ENCODE data around the gene GPNMB.
"Not testable (repeated sequence)": the region's sequence is repeated elsewhere in the genome, so short reads cannot be mapped to it uniquely, and the experiment has no call there.

GPNMB gene

GRCh38 chr7:23220690-23221305 is 25.8 kb upstream of the GPNMB start:
- no peaks in the 10 kb centered on the region for H3K27me3 ChIP-seq
- TF ChIP-seq CTCF (IDR thresholded peaks at IDR 0.05; ENCODE audit: low read depth, low read length) = no peak

GRCh38 chr7:23222439-23223030 is 24.0 kb upstream of the GPNMB start:
- no peak for TF ChIP-seq CTCF (IDR thresholded peaks at IDR 0.05; ENCODE audit: low read depth, low read length)
- Histone ChIP-seq H3K4me3 (ENCODE audit: low read depth, low read length) (no peak overlapping the region), H3K27me3 (no peaks in the 10 kb centered on the region), H3K4me1 (no peaks in the 10 kb centered on the region), H3K36me3 (no peaks in the 10 kb centered on the region), H3K9me3 (no peaks in the 10 kb centered on the region)
- DNase-seq = no peak

More at GRCh38 chr7:23220690-23221305, 25.8 kb upstream of the GPNMB start:
- no peaks in the 10 kb centered on the region for H3K36me3 ChIP-seq
- H3K9me3 ChIP-seq = no peaks in the 10 kb centered on the region
- no peak for DNase-seq
- H3K4me3 ChIP-seq (ENCODE audit: low read depth, low read length) = no peak overlapping the region
- H3K4me1 ChIP-seq = no peaks in the 10 kb centered on the region

GRCh38 chr7:23224364-23224763 is 22.2 kb upstream of the GPNMB start:
- H3K9me3 ChIP-seq; H3K4me3 ChIP-seq (ENCODE audit: low read depth, low read length); H3K27me3 ChIP-seq; DNase-seq; H3K4me1 ChIP-seq; H3K36me3 ChIP-seq: not testable (repeated sequence)

- H3K27me3 ChIP-seq = no peaks in the 10 kb centered on the region
- TF ChIP-seq CTCF (IDR thresholded peaks at IDR 0.05; ENCODE audit: low read depth, low read length) = no peak
Measured at GRCh38 chr7:23226844-23227450, 19.6 kb upstream of the GPNMB start.

GRCh38 chr7:23228412-23228811 is 18.2 kb upstream of the GPNMB start:
- no peaks in the 10 kb centered on the region for H3K36me3 ChIP-seq
- TF ChIP-seq CTCF (IDR thresholded peaks at IDR 0.05; ENCODE audit: low read depth, low read length) = no peak

More at GRCh38 chr7:23226844-23227450, 19.6 kb upstream of the GPNMB start:
- DNase-seq = no peak
- H3K4me3 ChIP-seq (ENCODE audit: low read depth, low read length) = no peak overlapping the region
- no peaks in the 10 kb centered on the region for H3K9me3 ChIP-seq
- no peaks in the 10 kb centered on the region for H3K36me3 ChIP-seq
- no peaks in the 10 kb centered on the region for H3K4me1 ChIP-seq

GRCh38 chr7:23230641-23231101 is 15.9 kb upstream of the GPNMB start:
- Histone ChIP-seq H3K9me3 (no peaks in the 10 kb centered on the region), H3K4me1 (no peaks in the 10 kb centered on the region), H3K27me3 (no peaks in the 10 kb centered on the region), H3K36me3 (no peaks in the 10 kb centered on the region), H3K4me3 (ENCODE audit: low read depth, low read length) (no peak overlapping the region)
- DNase-seq = no peak
- no peak for TF ChIP-seq CTCF (IDR thresholded peaks at IDR 0.05; ENCODE audit: low read depth, low read length)

More at GRCh38 chr7:23228412-23228811, 18.2 kb upstream of the GPNMB start:
- Histone ChIP-seq H3K9me3 (no peaks in the 10 kb centered on the region), H3K4me1 (no peaks in the 10 kb centered on the region), H3K4me3 (ENCODE audit: low read depth, low read length) (no peak overlapping the region), H3K27me3 (no peaks in the 10 kb centered on the region)
- no peak for DNase-seq

Measured in BE2C (cell line).